Cardiac muscle cell (in vitro differentiated cells and primary cell): ENCODE measurements around the gene CDKL5. TPM values are rescaled to one million over a fixed set of nuclear protein-coding genes. Genes with fewer than 3 reads are reported as not detected.

Experiments used
- DNase-seq, 2 donors: peaks; one replicate each; pipeline versions ENCODE4 v3.0.0 to v3.0.0-alpha.2; 2010 to 2017; ENCODE audit warnings: low read depth in 1 of 2, low spot score in 1 of 2
- H3K27ac ChIP-seq: fragments of 200-600 bp; sonication (generic); 2 replicates; pipeline ENCODE4 v1.5.1; 2016
- H3K27me3 ChIP-seq: fragments of 200-600 bp; sonication (generic); 2 replicates; pipeline ENCODE4 v1.6.0; 2016; ENCODE audit warnings: control low read depth
- H3K36me3 ChIP-seq: fragments of 200-600 bp; sonication (generic); 2 replicates; pipeline ENCODE4 v1.5.1; 2016; ENCODE audit warnings: control low read depth
- H3K4me1 ChIP-seq: fragments of 200-600 bp; sonication (generic); 2 replicates; pipeline ENCODE4 v1.8.1; 2017; ENCODE audit warnings: low read depth, mild to moderate bottlenecking, mixed run types
- H3K4me3 ChIP-seq: fragments of 200-600 bp; sonication (generic); 2 replicates; pipeline ENCODE4 v1.5.1; 2016; ENCODE audit warnings: mild to moderate bottlenecking
- H3K9me3 ChIP-seq: fragments of 200-600 bp; sonication (generic); 2 replicates; pipeline ENCODE4 v1.5.1; 2017; ENCODE audit warnings: low read depth, mild to moderate bottlenecking, control low read depth
- polyA plus RNA-seq: library from polyadenylated mRNA; unstranded; fragments of >200 nt; fragmentation: Nextera tagmentation; extraction: Ambion mirVana; gene quantifications from 2 replicates; pipeline ENCODE4 v1.2.1, GENCODE V29; 2016
- total RNA-seq: library from RNA; depleted of rRNA; stranded (reverse); fragments of >200 nt; gene quantifications from 2 replicates; pipeline ENCODE4 v1.2.3, GENCODE V29; 2016
- TF ChIP-seq, protein P1 (sequence below): IDR thresholded peaks from 2 replicates; pipeline ENCODE4 v1.5.1; 2012; ENCODE audit warnings: low read depth, mild to moderate bottlenecking, low read length

CDKL5 gene
- total and polyA plus RNA-seq, 2 experiments from 2014 or later: 2.7 to 12.9 TPM

DNA sequence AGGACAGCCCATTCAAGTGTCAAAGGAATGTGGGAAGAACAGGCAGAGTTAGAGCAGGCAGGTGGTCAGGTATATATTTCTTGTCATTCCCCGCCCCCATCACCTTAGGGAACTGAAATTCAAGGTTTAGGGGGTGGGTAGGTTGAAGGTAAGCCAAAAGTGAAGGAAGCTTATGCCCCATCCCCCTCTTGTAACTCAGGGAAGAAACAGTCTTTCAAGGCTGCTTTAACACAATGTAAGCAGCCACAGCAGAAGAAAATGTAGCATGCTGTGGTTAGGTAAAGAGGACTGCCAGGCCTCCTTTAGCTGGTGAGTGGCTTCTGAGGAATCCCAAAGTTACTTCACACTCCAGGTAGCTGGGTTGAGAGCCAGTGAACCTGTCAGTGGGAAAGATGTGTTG, 124.2 kb downstream of the CDKL5 start:
- no peak overlapping the region for H3K4me3 ChIP-seq
- H3K36me3 ChIP-seq: no peaks in the 10 kb centered on the region
- no peaks in the 10 kb centered on the region for H3K9me3 ChIP-seq
- DNase-seq: peak in 1 of 2 donors; percentile 1
- H3K4me1 ChIP-seq: peaks cover 5% of the 10 kb centered on the region
- no peaks in the 10 kb centered on the region for H3K27me3 ChIP-seq
- no peak overlapping the region for H3K27ac ChIP-seq
- TF ChIP-seq, protein P1, sequence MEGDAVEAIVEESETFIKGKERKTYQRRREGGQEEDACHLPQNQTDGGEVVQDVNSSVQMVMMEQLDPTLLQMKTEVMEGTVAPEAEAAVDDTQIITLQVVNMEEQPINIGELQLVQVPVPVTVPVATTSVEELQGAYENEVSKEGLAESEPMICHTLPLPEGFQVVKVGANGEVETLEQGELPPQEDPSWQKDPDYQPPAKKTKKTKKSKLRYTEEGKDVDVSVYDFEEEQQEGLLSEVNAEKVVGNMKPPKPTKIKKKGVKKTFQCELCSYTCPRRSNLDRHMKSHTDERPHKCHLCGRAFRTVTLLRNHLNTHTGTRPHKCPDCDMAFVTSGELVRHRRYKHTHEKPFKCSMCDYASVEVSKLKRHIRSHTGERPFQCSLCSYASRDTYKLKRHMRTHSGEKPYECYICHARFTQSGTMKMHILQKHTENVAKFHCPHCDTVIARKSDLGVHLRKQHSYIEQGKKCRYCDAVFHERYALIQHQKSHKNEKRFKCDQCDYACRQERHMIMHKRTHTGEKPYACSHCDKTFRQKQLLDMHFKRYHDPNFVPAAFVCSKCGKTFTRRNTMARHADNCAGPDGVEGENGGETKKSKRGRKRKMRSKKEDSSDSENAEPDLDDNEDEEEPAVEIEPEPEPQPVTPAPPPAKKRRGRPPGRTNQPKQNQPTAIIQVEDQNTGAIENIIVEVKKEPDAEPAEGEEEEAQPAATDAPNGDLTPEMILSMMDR: no peak

DNA sequence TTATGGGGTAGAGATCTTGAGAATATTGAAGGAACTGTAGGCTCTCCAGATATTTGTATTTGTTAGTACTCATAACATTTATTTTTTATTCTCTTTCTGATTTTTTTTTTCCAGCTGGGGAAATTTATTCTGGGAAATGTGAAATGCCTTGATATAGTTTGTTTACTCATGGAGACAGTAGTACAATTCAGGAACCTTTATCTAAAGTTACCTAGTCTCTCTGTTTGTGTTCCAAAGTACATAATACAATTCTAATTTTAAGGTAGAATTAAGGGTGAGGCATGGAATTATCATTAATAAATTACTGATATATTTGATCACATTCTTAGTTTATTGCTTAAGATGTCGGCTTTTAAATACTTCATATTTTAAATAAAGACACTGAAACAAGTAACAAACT, 132.5 kb downstream of the CDKL5 start:
- Histone ChIP-seq H3K4me1 (no peaks in the 10 kb centered on the region), H3K27me3 (no peaks in the 10 kb centered on the region), H3K9me3 (no peaks in the 10 kb centered on the region), H3K4me3 (no peak overlapping the region), H3K36me3 (no peaks in the 10 kb centered on the region), H3K27ac (no peak overlapping the region)
- TF ChIP-seq, protein P1: no peak
- no peak for DNase-seq

DNA sequence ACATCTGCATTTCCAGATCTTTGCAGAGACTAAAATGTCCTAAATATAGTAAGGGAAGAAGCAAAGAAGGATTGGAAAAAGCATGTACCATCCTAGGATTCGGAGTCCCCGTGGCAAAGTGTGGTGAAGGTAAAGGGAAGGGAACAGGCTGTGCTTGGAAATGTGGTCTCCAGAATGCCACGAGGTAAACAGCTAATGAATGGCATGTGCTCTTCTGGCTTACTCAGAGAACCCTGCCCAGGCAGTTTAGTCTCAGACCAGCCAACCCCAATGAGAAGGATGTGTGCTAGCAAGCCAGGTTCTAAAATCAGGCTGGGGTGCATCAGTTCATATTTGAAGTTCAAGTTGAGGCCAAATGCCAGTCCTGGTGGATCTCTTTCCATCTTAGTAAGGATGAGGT, 133.4 kb downstream of the CDKL5 start:
- H3K9me3 ChIP-seq: no peaks in the 10 kb centered on the region
- TF ChIP-seq, protein P1: no peak
- H3K4me1 ChIP-seq: peaks cover 2% of the 10 kb centered on the region
- DNase-seq: no peak
- H3K27me3 ChIP-seq: no peaks in the 10 kb centered on the region
- H3K4me3 ChIP-seq: no peak overlapping the region
- H3K27ac ChIP-seq: no peak overlapping the region
- H3K36me3 ChIP-seq: no peaks in the 10 kb centered on the region

DNA sequence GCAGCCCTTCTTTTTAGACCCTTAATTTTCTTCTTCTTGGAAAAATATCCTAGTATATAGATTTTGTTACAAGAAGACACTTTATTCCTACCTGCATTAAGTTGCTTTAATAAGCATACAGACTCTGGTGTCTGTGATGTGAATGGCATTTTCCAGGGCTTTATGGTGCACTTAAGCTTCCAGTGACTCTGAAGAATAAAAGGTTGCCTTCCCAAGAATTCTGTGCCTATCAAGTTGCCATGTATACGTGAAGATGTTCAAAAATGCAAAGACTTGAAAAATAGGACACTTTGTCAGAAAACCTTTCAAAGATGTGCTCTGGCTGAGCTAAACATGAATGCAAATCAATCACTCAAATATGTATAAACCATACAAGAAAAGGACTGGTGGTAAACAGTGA, 135.6 kb downstream of the CDKL5 start:
- H3K36me3 ChIP-seq: no peaks in the 10 kb centered on the region
- H3K27ac ChIP-seq: no peak overlapping the region
- H3K4me3 ChIP-seq: no peak overlapping the region
- no peaks in the 10 kb centered on the region for H3K9me3 ChIP-seq
- no peaks in the 10 kb centered on the region for H3K27me3 ChIP-seq
- no peak for DNase-seq
- TF ChIP-seq, protein P1: no peak
- H3K4me1 ChIP-seq: peaks cover 3% of the 10 kb centered on the region

DNA sequence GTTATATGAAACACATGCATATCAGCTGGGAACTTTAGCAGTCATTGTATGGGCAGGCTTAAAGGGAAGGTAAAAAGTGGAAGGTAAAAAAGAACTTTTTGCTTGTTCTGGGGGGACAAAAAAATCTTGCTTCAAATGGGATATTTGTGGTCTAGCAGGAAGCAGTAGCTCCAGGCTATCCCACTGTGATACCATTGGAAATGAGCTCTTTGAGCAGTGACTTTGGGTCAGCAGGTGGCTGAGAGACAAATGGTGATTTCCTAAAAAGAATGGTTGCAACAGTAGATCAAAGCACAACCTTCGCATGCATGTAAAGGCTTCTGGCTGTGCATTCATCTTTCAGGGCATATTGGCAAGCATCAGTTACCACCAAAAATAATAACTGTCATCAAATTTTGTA, 140.3 kb downstream of the CDKL5 start:
- no peak for DNase-seq
- Histone ChIP-seq H3K4me1 (peaks cover 3% of the 10 kb centered on the region), H3K9me3 (no peaks in the 10 kb centered on the region), H3K36me3 (no peaks in the 10 kb centered on the region), H3K27ac (no peak overlapping the region), H3K4me3 (no peak overlapping the region), H3K27me3 (no peaks in the 10 kb centered on the region)
- TF ChIP-seq, protein P1: no peak

DNA sequence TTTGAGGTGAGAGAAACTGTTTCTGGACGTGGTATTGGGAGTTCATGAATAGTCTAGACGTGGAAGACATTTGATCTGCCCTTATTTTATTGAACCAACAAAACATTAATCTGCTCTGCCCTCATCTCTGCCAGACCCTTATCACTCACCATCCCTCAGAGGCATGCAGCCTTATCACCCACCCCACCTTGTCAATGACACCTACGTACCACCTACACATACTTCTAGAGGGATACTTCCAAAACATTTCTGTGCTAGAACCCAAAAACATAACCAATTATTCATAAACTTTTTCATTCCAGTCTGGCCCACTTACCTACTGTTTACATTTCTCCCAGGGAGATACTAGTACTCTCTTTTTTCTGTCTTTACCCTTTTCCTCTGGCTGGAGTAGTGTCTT, 141.3 kb downstream of the CDKL5 start:
- Histone ChIP-seq H3K9me3 (no peaks in the 10 kb centered on the region), H3K27me3 (no peaks in the 10 kb centered on the region), H3K27ac (no peak overlapping the region), H3K36me3 (no peaks in the 10 kb centered on the region), H3K4me3 (no peak overlapping the region), H3K4me1 (peaks cover 3% of the 10 kb centered on the region)
- no peak for DNase-seq
- TF ChIP-seq, protein P1: no peak
